HG03342 (cell line): ENCODE data around the gene HECW1.

Source experiments
- ATAC-seq: cut with Tn5 transposase; IDR thresholded peaks from one replicate; pipeline ENCODE4 v1.9.1; 2021; ENCODE audit warnings: mild to moderate bottlenecking, moderate library complexity; ENCODE audit not compliant: unreplicated experiment

The HECW1 gene

GRCh38 chr7:43142703-43143102 lies 30.3 kb downstream of the HECW1 start:
- no peak for ATAC-seq

- ATAC-seq = no peak
These were observed 31.6 kb downstream of the HECW1 start for GRCh38 chr7:43143918-43144589.

GRCh38 chr7:43148161-43148731 lies 35.8 kb downstream of the HECW1 start:
- no peak for ATAC-seq

GRCh38 chr7:43151076-43151475 lies 38.6 kb downstream of the HECW1 start:
- no peak for ATAC-seq

- ATAC-seq = no peak
These were observed 40.2 kb downstream of the HECW1 start for GRCh38 chr7:43152696-43153095.

- ATAC-seq = no peak
These were observed 43.2 kb downstream of the HECW1 start for GRCh38 chr7:43155636-43156035.

- ATAC-seq = no peak
These were observed 51.4 kb downstream of the HECW1 start for GRCh38 chr7:43163885-43164284.

- ATAC-seq = peak; percentile 91
These were observed 52.3 kb downstream of the HECW1 start for GRCh38 chr7:43164757-43165156.

GRCh38 chr7:43166686-43167085 lies 54.2 kb downstream of the HECW1 start:
- no peak for ATAC-seq

GRCh38 chr7:43169076-43169475 lies 56.6 kb downstream of the HECW1 start:
- ATAC-seq = no peak

- ATAC-seq = no peak
These were observed 58.1 kb downstream of the HECW1 start for GRCh38 chr7:43170571-43170970.

- ATAC-seq = no peak
These were observed 63.2 kb downstream of the HECW1 start for GRCh38 chr7:43175570-43176200.

GRCh38 chr7:43179393-43179792 lies 66.9 kb downstream of the HECW1 start:
- no peak for ATAC-seq

GRCh38 chr7:43192806-43193460 lies 80.5 kb downstream of the HECW1 start:
- ATAC-seq = no peak

GRCh38 chr7:43193893-43194292 lies 81.4 kb downstream of the HECW1 start:
- ATAC-seq = no peak

- ATAC-seq = no peak
These were observed 82.8 kb downstream of the HECW1 start for GRCh38 chr7:43195256-43195655.

- ATAC-seq = no peak
These were observed 83.3 kb downstream of the HECW1 start for GRCh38 chr7:43195768-43196167.

GRCh38 chr7:43196379-43196778 lies 83.9 kb downstream of the HECW1 start:
- ATAC-seq = no peak

GRCh38 chr7:43198016-43198415 lies 85.6 kb downstream of the HECW1 start:
- ATAC-seq = no peak

GRCh38 chr7:43198599-43199090 lies 86.2 kb downstream of the HECW1 start:
- ATAC-seq = no peak

GRCh38 chr7:43199371-43200160 lies 87.1 kb downstream of the HECW1 start:
- ATAC-seq = no peak
